Stimulated activated CD8-positive, alpha-beta memory T cell treated with anti-CD3 and anti-CD28 coated beads, Interleukin-4, amount 100 ng/mL, for 24 hours (primary cell): Measurements from ENCODE around the gene ATRAID.
"Not testable (repeated sequence)": the region's sequence is repeated elsewhere in the genome, so short reads cannot be mapped to it uniquely, and the experiment has no call there.

Experiments
- DNase-seq: peaks from one replicate; pipeline ENCODE4 v3.0.0-alpha.2; 2020; ENCODE audit warnings: low read depth

ATRAID gene

GRCh38 chr2:27194538-27195354 lies 17.1 kb upstream of the ATRAID start:
- DNase-seq = no peak

- not testable (repeated sequence) for DNase-seq
Measured at GRCh38 chr2:27195799-27196198, 16.0 kb upstream of the ATRAID start.

GRCh38 chr2:27198068-27198467 lies 13.8 kb upstream of the ATRAID start:
- DNase-seq = not testable (repeated sequence)

GRCh38 chr2:27198627-27199026 lies 13.2 kb upstream of the ATRAID start:
- no peak for DNase-seq

DNA sequence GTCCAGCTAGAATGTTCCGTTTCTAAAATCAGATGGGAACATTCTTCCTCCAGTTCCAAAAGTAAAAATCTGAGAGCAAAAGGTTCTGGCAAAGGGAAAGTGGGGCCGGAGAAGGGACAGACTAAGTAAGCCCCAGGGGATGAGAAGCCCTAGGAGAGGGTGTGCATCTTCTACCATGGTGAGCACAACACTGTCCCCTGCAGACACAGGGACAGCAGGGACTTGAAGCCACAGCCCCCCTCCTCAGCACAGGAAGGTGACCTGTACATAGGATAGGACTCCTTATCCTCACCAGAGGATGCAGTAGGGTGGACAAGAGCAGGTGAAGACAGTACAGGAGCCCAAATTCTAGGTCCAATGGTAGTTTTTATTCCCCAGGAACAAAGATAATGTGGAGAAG lies 12.6 kb upstream of the ATRAID start:
- DNase-seq = no peak

DNA sequence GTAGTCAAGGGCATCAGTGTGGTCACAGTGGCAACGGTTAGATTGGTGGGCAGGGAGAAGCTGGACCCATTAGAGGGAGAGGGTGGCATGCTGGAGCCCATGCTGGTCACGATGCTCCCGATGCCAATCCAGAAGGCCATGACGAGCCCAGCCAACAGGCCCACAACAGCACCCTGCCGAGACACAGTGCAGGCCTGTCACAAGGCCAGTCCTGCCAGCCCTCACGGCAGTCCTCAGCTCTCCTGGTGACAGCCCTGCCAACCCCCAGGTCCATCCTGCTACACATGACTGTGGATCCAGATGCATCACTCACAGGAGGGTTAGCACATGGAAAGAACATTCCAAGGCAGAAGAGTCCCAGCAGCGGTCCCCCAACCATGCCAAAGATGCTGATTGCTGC lies 10.2 kb upstream of the ATRAID start:
- DNase-seq = no peak

DNA sequence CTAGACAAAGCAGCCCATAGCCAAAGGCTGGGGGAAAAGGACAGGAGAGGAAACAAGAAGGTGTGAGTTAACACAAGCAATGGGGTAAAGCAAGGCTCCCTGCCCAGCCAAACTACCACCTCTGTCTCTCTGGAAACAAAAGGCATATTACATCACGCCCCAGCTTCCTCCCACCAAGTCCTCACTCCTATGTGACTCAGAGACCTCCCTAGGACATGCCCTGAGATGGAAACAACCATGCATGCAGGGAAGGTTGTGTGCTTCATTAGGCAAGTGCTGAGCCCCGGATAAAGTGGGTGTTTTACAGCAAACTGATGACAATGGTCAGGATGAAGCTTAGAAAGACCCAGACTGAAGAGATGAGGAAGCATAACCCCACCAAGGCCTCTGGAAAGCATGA lies 9.0 kb upstream of the ATRAID start:
- DNase-seq = no peak

- DNase-seq = no peak
Measured at GRCh38 chr2:27203741-27204140, 8.1 kb upstream of the ATRAID start.

DNA sequence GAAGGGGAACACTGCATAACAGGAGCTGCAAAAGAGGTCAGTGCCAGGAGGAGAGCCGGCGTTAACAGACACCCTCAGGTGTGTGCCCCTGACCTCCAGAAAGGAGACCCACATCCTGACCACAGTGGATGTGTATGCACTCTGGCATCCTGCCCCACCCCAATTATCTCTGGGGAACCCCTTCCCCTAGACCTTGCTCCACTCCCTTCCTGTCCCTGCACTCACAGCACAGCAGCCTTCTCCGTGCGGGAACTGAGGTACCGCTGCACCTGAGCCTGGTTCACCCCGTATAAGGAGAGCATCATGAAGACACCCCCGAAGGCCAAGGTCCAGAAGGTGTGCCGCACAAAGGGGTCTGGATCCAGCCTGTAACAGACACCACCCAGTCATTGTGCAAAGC lies 7.3 kb upstream of the ATRAID start:
- DNase-seq = no peak

GRCh38 chr2:27205206-27205605 lies 6.6 kb upstream of the ATRAID start:
- no peak for DNase-seq

- no peak for DNase-seq
Measured at GRCh38 chr2:27206346-27206745, 5.5 kb upstream of the ATRAID start.

GRCh38 chr2:27208486-27209050 lies 3.3 kb upstream of the ATRAID start:
- DNase-seq = no peak

- no peak for DNase-seq
Measured at GRCh38 chr2:27209621-27210401, 2.0 kb upstream of the ATRAID start.

- DNase-seq = peak; percentile 66
Measured at GRCh38 chr2:27211241-27211942, 449 bp upstream of the ATRAID start.

DNA sequence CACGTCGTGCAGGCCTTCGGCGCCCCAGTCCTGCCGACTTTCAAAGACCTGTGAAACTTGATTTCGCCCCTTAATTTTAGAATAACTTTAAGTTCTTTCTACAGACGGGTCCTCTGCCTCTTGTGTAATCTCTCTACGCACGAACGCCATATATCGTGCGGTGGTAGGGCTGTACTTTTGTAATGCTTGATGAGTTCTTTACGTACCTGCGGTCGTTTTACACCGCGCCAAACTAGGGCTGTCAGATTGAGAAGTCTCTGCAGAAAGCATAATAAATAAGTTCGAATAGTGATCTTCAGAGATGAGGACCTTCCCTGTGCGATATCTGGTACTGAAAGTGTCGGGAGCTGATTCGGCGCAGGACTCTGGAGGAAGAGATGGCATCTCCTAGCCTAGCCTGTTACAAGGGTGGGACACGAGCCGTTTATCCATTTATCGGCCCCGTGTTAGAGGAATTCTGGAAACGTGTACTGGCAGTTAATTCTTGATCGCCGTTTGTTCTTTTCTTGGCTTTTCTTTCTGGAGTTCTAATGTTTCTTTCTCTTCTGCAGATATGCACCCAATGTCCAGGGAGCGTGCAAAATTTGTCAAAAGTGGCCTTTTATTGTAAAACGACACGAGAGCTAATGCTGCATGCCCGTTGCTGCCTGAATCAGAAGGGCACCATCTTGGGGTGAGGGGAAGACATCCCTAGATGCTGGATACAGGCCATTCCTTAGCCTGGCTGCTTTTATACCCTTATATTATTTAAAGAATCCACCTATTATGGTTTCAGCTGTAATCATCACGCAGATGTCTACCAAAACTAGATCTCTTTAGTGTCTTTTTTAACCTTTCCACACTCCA lies 1.0 kb downstream of the ATRAID start:
- DNase-seq = no peak

- no peak for DNase-seq
Measured at GRCh38 chr2:27214941-27215340, 3.1 kb downstream of the ATRAID start.

DNA sequence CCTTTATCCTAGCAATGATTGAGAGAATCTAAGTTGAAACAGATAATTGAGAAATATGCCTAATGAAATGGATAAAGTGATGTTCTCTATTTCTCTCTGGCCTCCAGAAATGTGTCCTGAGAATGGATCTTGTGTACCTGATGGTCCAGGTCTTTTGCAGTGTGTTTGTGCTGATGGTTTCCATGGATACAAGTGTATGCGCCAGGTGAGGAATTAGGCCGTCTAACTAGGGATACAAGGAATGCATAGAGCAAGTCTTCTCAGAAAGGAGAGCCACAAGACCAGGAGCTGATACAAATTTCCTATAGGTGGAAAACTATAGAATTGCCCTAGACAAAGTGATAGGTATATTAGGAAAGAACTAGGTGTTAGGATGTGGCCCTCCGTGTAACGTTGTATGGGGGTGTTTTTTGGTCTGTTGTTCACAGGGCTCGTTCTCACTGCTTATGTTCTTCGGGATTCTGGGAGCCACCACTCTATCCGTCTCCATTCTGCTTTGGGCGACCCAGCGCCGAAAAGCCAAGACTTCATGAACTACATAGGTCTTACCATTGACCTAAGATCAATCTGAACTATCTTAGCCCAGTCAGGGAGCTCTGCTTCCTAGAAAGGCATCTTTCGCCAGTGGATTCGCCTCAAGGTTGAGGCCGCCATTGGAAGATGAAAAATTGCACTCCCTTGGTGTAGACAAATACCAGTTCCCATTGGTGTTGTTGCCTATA lies 4.7 kb downstream of the ATRAID start:
- no peak for DNase-seq

DNA sequence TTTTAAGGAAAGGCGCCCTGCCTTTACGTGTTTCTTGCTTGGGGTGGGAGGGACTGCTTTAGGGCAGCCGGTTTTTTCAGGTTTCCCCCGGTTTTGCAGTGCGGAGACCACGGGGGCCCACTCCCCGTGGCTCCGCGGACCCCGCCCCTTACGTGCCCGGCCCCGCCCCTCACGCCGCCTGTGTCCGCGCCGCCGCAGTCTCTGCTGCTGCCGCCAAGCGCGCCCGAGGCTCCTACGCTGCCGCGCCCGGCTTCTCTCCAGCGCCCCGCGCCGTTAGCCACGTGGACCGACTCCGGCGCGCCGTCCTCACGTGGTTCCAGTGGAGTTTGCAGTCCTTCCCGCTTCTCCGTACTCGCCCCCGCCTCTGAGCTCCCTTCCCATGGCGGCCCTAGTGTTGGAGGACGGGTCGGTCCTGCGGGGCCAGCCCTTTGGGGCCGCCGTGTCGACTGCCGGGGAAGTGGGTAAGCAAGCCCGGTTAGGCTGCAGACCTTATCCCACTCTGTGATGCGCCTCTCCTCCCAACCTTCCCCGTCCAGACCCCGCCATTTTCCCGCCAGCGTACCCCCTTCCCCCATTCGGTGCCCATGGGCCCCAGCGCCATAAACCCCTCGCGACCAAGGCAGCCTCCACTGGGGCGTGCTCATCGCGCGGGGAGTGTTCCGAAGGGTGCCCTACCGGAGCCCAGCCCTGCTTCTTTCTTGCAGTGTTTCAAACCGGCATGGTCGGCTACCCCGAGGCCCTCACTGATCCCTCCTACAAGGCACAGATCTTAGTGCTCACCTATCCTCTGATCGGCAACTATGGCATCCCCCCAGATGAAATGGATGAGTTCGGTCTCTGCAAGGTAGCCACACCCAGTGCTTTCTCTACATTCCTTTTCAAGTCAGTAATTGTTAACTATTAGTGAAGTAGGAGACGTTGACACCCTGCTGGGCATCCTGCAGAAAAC lies 5.6 kb downstream of the ATRAID start, which contains the start of gene CAD:
CAD (plus strand) TSS at position 197 of the 949 bp plus-strand sequence; CDS start at position 380, 183 bp downstream.
- DNase-seq = peak; percentile 87

- no peak for DNase-seq
Measured at GRCh38 chr2:27218614-27219013, 6.8 kb downstream of the ATRAID start.
